ENCODE results near the gene BAZ1B. TPM values are rescaled to one million over a fixed set of nuclear protein-coding genes. Genes with fewer than 3 reads are reported as not detected.
A peak's percentile ranks its signal among the peaks of the same experiment; 100 is the strongest.

The BAZ1B gene
- total RNA-seq: 80.7 and 86.6 TPM in 2 replicates
- long read RNA-seq, partial matches to known transcripts: 108 of 126 reads
- long read RNA-seq, other reads (novel, unspliced or antisense): 18 of 126 reads

GRCh38 chr7:73522105-73522872 is at the start of gene BAZ1B:
BAZ1B (minus strand) TSS chr7:73522293; CDS start chr7:73521933, 360 bp downstream.
- H3K4me1 Mint-ChIP-seq (ENCODE audit: unreplicated experiment): peaks cover 49% of the 10 kb centered on the region
- TF ChIP-seq CTCF (IDR thresholded peaks at IDR 0.05): peak; percentile 37
- DNase-seq (ENCODE audit: extremely low spot score, unreplicated experiment): peak; percentile 98
- H3K4me3 Mint-ChIP-seq (ENCODE audit: unreplicated experiment): peak within 1 kb of the TSS; percentile 92
- no peaks in the 10 kb centered on the region for H3K27me3 Mint-ChIP-seq (ENCODE audit: unreplicated experiment)
- H3K27ac Mint-ChIP-seq (ENCODE audit: unreplicated experiment): peak within 1 kb of the TSS; percentile 96
- peaks cover 8% of the 10 kb centered on the region for H3K36me3 Mint-ChIP-seq (ENCODE audit: unreplicated experiment)
- no peaks in the 10 kb centered on the region for H3K9me3 Mint-ChIP-seq (ENCODE audit: unreplicated experiment)

DNA sequence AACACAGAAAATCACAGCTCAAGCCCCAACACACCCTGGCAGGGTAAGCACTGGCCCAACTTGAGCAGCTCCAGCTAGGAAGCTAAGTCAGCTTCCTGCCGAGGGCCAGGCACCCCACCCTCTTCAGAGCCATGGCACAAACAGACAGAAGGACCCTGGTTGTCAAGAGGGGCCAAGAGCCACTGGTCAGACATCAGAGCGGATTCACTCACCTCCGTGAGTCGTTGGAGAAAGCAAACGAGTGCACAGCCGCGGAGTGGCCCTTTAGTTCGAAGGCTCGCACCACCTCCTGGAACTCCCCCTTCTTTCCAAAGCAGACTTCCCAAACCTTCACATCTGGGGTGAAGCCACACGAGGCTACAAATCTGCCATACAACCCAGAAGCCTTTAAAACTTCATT is 48.9 kb upstream of the BAZ1B start:
- Mint-ChIP-seq H3K27me3 (ENCODE audit: unreplicated experiment) (no peaks in the 10 kb centered on the region), H3K4me1 (ENCODE audit: unreplicated experiment) (peaks cover 5% of the 10 kb centered on the region), H3K4me3 (ENCODE audit: unreplicated experiment) (no peak overlapping the region), H3K27ac (ENCODE audit: unreplicated experiment) (no peak overlapping the region), H3K36me3 (ENCODE audit: unreplicated experiment) (peaks cover 37% of the 10 kb centered on the region), H3K9me3 (ENCODE audit: unreplicated experiment) (no peaks in the 10 kb centered on the region)
- DNase-seq (ENCODE audit: extremely low spot score, unreplicated experiment): no peak
- TF ChIP-seq CTCF (IDR thresholded peaks at IDR 0.05): no peak

- TF ChIP-seq CTCF (IDR thresholded peaks at IDR 0.05): no peak
- Mint-ChIP-seq H3K4me1 (ENCODE audit: unreplicated experiment) (peaks cover 5% of the 10 kb centered on the region), H3K27me3 (ENCODE audit: unreplicated experiment) (no peaks in the 10 kb centered on the region), H3K36me3 (ENCODE audit: unreplicated experiment) (peaks cover 37% of the 10 kb centered on the region), H3K27ac (ENCODE audit: unreplicated experiment) (no peak overlapping the region), H3K9me3 (ENCODE audit: unreplicated experiment) (no peaks in the 10 kb centered on the region), H3K4me3 (ENCODE audit: unreplicated experiment) (no peak overlapping the region)
- DNase-seq (ENCODE audit: extremely low spot score, unreplicated experiment): no peak
Measured at GRCh38 chr7:73570521-73570920, 48.4 kb upstream of the BAZ1B start.

- Mint-ChIP-seq H3K4me1 (ENCODE audit: unreplicated experiment) (peaks cover 10% of the 10 kb centered on the region), H3K9me3 (ENCODE audit: unreplicated experiment) (no peaks in the 10 kb centered on the region), H3K27me3 (ENCODE audit: unreplicated experiment) (no peaks in the 10 kb centered on the region), H3K36me3 (ENCODE audit: unreplicated experiment) (peaks cover 37% of the 10 kb centered on the region), H3K27ac (ENCODE audit: unreplicated experiment) (no peak overlapping the region), H3K4me3 (ENCODE audit: unreplicated experiment) (no peak overlapping the region)
- TF ChIP-seq CTCF (IDR thresholded peaks at IDR 0.05): no peak
- DNase-seq (ENCODE audit: extremely low spot score, unreplicated experiment): no peak
Measured at GRCh38 chr7:73569042-73569608, 47.0 kb upstream of the BAZ1B start.

All from osteocyte (in vitro differentiated cells).